ENCODE results near the gene GOLGA6L9. TPM values are rescaled to one million over a fixed set of nuclear protein-coding genes. Genes with fewer than 3 reads are reported as not detected.
A peak's percentile ranks its signal among the peaks of the same experiment; 100 is the strongest.
"Not testable (repeated sequence)": the region's sequence is repeated elsewhere in the genome, so short reads cannot be mapped to it uniquely, and the experiment has no call there.

GOLGA6L9 gene
- total RNA-seq, 1 donor from 2014 or later, result 10.4 TPM

DNA sequence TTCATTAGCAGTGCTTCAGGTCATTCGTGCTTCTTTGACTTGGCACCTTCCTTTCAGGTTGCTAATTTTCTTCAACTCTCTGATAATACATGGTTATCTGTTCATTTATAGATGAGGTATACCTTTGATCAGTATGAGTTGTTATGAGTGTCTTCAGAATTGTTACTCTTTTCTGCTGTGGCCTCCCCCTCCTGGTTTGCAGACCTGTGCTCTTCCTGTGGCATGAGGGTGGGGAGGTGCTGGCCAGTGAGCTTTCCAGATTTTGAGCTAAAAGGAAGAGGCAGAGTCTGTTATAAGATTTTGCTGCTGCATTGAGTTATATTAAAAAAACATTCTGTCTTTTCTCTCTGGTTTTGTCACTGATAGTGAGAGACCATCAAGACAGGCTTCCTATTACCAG is 30.8 kb upstream of the GOLGA6L9 start:
- TF ChIP-seq, protein P1, sequence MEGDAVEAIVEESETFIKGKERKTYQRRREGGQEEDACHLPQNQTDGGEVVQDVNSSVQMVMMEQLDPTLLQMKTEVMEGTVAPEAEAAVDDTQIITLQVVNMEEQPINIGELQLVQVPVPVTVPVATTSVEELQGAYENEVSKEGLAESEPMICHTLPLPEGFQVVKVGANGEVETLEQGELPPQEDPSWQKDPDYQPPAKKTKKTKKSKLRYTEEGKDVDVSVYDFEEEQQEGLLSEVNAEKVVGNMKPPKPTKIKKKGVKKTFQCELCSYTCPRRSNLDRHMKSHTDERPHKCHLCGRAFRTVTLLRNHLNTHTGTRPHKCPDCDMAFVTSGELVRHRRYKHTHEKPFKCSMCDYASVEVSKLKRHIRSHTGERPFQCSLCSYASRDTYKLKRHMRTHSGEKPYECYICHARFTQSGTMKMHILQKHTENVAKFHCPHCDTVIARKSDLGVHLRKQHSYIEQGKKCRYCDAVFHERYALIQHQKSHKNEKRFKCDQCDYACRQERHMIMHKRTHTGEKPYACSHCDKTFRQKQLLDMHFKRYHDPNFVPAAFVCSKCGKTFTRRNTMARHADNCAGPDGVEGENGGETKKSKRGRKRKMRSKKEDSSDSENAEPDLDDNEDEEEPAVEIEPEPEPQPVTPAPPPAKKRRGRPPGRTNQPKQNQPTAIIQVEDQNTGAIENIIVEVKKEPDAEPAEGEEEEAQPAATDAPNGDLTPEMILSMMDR (conservative IDR thresholded peaks at IDR 0.05), result no peak
- H3K27me3 Mint-ChIP-seq, result no peaks in the 10 kb centered on the region
- no peak for DNase-seq (ENCODE audit: extremely low spot score, unreplicated experiment)
- H3K27ac Mint-ChIP-seq, result no peak overlapping the region
- peaks cover 7% of the 10 kb centered on the region for H3K36me3 Mint-ChIP-seq
- no peaks in the 10 kb centered on the region for H3K9me3 Mint-ChIP-seq
- H3K4me1 Mint-ChIP-seq (ENCODE audit: unreplicated experiment), result peaks cover 4% of the 10 kb centered on the region
- H3K4me3 Mint-ChIP-seq, result no peak overlapping the region

DNA sequence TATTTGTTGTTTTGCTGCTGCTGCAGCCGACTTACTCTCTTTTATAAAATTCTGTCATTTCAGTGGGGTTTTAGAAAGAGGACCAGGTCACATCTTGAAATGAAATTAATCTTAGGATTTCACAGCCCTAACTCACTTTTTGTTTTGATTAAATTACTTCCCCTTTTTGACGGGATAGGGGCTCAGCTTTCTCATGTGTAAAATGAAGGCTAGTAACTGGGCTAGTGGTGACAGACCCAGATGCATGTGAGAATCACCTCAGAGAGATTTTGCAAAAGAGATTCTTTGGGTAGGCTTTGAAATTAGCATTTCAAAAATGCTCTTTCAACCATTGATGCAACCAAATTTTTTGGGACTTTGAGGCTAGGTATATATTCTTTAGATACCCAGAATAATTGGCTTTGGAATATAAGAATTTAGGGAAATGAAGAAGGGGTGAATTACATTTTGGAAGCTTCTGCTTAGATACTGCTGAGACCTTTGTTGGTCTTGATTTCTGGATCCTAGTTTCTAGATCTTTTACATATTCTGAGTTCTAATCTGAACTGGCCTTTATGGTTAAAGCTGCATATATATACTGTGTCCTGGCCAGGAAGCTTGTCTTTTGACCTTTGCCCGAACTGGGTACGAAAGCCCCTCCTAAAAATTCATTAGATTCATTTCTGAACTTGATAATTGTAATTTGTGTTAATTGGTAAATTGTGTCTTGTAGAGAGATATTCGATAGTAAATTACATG is 30.1 kb upstream of the GOLGA6L9 start:
- not testable (repeated sequence) for H3K27me3 Mint-ChIP-seq; H3K4me1 Mint-ChIP-seq (ENCODE audit: unreplicated experiment); H3K36me3 Mint-ChIP-seq; H3K9me3 Mint-ChIP-seq; H3K4me3 Mint-ChIP-seq; DNase-seq (ENCODE audit: extremely low spot score, unreplicated experiment); H3K27ac Mint-ChIP-seq

DNA sequence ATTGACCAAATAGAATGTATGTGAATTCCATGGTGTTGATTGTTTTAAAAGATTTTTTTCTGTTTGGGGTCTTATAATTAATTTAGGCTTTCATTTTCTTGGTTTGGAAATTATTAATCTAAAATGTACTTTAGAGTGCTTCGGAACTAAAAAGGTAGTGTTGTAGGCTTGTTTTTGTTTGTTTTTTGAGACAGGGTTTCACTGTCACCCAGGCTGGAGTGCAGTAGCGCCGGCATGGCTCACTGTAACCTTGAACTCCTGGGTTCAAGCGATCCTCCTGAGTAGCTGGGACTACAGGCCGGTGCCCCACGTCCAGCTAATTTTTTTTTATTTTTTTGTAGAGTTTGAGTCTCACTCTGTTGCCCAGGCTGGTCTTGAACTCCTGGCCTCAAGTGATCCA is 27.7 kb upstream of the GOLGA6L9 start:
- not testable (repeated sequence) for H3K27me3 Mint-ChIP-seq; DNase-seq (ENCODE audit: extremely low spot score, unreplicated experiment); H3K9me3 Mint-ChIP-seq; H3K27ac Mint-ChIP-seq; H3K4me3 Mint-ChIP-seq; H3K4me1 Mint-ChIP-seq (ENCODE audit: unreplicated experiment)
- peaks cover 16% of the 10 kb centered on the region for H3K36me3 Mint-ChIP-seq

DNA sequence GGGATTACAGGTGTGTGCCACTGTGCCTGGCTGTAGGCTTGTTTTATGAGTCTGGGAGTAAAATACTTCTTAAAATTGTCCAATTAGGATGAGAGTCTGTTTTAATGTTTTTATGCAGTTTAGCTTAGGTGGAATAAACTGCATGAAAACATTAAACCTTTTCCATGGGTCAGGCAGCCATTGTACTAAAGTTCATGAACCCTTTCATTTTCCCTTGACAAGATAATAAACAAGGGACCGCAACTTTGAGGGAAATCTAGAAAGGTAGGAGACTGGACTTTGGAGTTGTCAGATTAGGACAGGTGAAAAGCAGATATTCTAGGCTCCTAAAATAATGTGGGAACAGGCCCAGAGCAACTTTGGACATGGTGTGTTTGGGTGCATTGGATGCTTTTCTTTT is 27.3 kb upstream of the GOLGA6L9 start:
- not testable (repeated sequence) for H3K9me3 Mint-ChIP-seq; H3K27me3 Mint-ChIP-seq; DNase-seq (ENCODE audit: extremely low spot score, unreplicated experiment); H3K4me1 Mint-ChIP-seq (ENCODE audit: unreplicated experiment); H3K27ac Mint-ChIP-seq; H3K4me3 Mint-ChIP-seq
- H3K36me3 Mint-ChIP-seq, result peaks cover 14% of the 10 kb centered on the region

DNA sequence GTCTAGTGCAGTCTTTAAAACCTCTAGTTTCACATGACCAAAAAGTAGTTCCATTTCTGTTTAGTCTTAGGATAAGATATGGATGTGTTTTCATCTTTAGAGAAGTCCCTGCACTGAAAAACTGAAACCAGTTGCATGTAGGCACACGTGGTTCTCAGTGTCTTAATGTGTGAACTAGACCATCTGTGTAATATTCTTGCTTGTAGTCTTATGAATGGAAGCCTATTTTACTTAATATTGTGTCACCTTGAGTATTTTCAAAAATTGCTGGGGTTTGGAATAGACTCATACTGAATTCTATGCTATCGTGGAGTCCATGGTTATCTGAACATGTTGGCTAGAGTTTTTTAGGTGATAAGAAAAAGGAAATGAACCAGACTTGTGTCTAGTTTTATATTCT is 23.4 kb upstream of the GOLGA6L9 start:
- peaks cover 20% of the 10 kb centered on the region for H3K36me3 Mint-ChIP-seq
- not testable (repeated sequence) for H3K9me3 Mint-ChIP-seq; H3K4me3 Mint-ChIP-seq; H3K27ac Mint-ChIP-seq; H3K27me3 Mint-ChIP-seq; H3K4me1 Mint-ChIP-seq (ENCODE audit: unreplicated experiment); DNase-seq (ENCODE audit: extremely low spot score, unreplicated experiment)

DNA sequence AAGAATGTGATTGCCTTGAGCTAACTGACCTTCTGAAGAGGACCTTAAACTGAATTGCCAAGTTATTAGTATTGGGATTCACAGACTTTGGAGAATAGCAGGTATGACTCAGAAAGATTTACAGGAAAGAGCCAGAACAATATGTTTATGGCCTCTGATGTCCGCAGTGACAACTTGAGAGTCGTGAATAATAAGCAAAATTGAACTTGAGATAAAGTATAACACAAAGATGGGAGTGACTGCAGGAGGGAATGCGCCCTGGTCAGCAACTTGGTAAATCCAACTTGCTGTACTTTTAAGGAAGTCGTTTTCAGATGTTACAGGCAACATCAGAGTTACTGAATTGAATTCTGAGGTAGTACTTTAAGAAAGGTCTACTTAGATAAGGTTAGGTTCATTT is 19.3 kb upstream of the GOLGA6L9 start:
- peaks cover 17% of the 10 kb centered on the region for H3K36me3 Mint-ChIP-seq
- not testable (repeated sequence) for H3K4me1 Mint-ChIP-seq (ENCODE audit: unreplicated experiment); H3K9me3 Mint-ChIP-seq; DNase-seq (ENCODE audit: extremely low spot score, unreplicated experiment); H3K27me3 Mint-ChIP-seq; H3K4me3 Mint-ChIP-seq
- H3K27ac Mint-ChIP-seq, result peak overlapping the region; percentile 56

DNA sequence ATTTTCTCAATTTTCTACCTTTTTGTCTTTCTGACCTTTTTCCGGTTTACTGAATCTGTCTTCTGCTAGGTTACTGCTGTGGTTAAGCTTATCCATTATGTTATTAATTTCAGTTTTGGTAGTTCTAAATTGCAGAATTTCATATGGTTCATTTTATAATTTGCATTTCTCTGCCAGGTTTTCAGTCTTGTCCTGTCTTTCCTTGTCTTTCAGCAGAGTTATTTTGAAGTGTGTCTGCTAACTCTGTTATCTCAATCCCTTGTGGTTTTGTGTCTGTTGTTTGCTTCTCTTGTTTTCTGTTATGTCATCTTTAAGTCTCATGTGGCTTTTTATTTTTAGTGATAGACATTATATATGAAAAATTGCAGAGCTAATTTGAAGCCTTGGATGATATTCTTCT is 18.0 kb upstream of the GOLGA6L9 start:
- H3K9me3 Mint-ChIP-seq; H3K4me1 Mint-ChIP-seq (ENCODE audit: unreplicated experiment): not testable (repeated sequence)

DNA sequence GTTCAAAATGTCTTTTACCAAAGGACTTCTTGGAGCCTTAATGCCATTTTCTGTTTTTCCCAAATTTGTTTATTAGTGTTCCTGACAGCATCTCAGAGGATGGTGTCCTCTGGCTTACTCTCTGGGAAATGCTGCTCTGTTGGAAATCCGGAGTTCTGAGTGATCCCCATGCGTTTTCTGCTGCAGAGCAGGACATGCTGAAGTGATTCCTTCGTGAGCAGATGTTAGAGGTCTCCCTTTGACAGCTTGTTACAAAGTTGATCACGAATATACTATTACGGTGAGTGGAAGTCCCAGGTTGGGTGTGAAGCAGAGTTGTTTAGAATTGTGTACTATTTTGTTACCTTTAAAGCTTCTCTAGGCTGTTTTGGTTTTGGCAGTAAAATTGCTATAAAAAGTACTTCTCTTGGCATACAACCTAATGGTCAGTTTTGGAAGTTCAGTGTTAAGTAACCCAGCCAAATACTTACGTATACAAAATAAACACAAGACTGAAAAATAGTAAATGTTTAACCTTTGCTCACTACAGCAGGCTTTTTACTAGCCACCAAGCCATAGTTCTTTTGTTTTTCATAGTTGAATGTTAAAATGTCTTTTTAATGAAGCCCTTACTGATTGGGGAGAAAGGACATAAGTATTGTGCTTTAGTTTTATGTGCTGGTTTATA is 15.0 kb upstream of the GOLGA6L9 start:
- H3K27ac Mint-ChIP-seq; H3K27me3 Mint-ChIP-seq; H3K9me3 Mint-ChIP-seq; H3K4me1 Mint-ChIP-seq (ENCODE audit: unreplicated experiment); H3K4me3 Mint-ChIP-seq; DNase-seq (ENCODE audit: extremely low spot score, unreplicated experiment): not testable (repeated sequence)
- H3K36me3 Mint-ChIP-seq, result peaks cover 17% of the 10 kb centered on the region
- TF ChIP-seq, protein P1 (conservative IDR thresholded peaks at IDR 0.05), result peak; percentile 26

More for the DNA sequence above, 18.0 kb upstream of the GOLGA6L9 start:
- not testable (repeated sequence) for DNase-seq (ENCODE audit: extremely low spot score, unreplicated experiment); H3K27me3 Mint-ChIP-seq; H3K27ac Mint-ChIP-seq; H3K4me3 Mint-ChIP-seq
- peaks cover 21% of the 10 kb centered on the region for H3K36me3 Mint-ChIP-seq

DNA sequence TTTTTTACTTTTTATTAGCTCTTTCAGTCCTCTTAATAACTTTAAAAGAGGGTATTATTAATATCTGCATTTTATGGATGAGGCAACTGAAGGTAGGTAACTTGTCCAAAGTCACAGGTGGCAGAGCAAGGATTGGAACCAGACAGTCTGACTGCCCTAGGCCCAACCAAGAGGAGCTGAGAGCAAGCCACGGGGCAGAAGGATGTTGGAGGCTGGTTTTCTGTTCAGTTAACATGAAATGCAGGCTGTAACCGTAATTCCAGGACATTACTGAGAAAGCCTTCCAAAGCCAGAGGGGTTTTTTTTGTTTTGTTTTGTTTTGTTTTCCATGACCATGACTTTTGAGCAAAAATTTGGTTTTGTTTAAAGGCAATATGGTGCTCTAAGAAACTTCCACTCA is 9.1 kb upstream of the GOLGA6L9 start:
- H3K4me3 Mint-ChIP-seq; DNase-seq (ENCODE audit: extremely low spot score, unreplicated experiment); H3K4me1 Mint-ChIP-seq (ENCODE audit: unreplicated experiment); H3K27ac Mint-ChIP-seq; H3K36me3 Mint-ChIP-seq; H3K9me3 Mint-ChIP-seq; H3K27me3 Mint-ChIP-seq: not testable (repeated sequence)

DNA sequence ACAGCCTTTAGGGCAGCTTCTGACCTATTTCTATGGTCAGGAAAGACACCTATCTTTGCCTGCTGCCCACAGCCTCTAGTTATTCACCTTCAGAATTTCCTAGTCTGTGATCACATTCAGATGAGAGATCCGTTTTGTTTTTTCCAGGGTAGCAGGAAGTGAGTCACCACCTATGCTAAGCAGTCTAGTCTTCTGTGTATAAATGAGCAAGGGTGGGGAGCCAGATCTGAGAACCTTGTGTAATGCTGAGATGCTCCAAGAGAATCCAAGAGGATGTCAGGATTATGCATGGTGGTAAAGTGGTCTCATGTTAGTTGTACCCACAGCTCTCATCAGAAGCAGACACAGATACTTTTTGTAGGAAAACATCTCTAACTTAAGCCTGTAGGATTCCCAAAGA is 8.7 kb upstream of the GOLGA6L9 start:
- not testable (repeated sequence) for H3K27me3 Mint-ChIP-seq, H3K4me3 Mint-ChIP-seq, H3K27ac Mint-ChIP-seq

DNA sequence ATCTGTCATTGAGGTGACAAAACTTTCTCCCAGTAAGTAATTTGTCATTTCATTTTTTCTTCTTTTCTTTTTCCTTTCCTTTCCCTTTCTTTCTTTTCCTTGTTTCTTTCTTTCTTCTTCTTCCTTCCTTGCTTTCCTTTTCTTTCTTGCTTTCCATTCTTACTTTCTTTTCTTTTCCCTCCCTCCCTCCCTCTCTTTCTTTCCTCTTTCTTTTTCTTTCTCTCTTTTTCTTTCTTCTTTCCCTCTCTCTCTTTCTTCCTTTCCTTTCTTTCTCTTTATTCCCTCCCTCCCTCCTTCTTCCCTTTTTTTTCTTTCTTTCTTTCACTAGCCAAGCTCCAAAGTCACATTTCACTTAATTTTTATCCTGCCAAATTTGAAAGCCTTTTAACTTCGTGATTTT is 2.5 kb upstream of the GOLGA6L9 start:
- H3K9me3 Mint-ChIP-seq, H3K27me3 Mint-ChIP-seq: not testable (repeated sequence)

More for the DNA sequence above, 8.7 kb upstream of the GOLGA6L9 start:
- not testable (repeated sequence) for DNase-seq (ENCODE audit: extremely low spot score, unreplicated experiment); H3K4me1 Mint-ChIP-seq (ENCODE audit: unreplicated experiment); H3K36me3 Mint-ChIP-seq; H3K9me3 Mint-ChIP-seq

More for the DNA sequence above, 2.5 kb upstream of the GOLGA6L9 start:
- not testable (repeated sequence) for DNase-seq (ENCODE audit: extremely low spot score, unreplicated experiment); H3K4me1 Mint-ChIP-seq (ENCODE audit: unreplicated experiment); H3K36me3 Mint-ChIP-seq; H3K4me3 Mint-ChIP-seq; H3K27ac Mint-ChIP-seq
